Measurements from ENCODE around the gene RFC2.
"Not testable (repeated sequence)": the region's sequence is repeated elsewhere in the genome, so short reads cannot be mapped to it uniquely, and the experiment has no call there.

RFC2 gene

DNA sequence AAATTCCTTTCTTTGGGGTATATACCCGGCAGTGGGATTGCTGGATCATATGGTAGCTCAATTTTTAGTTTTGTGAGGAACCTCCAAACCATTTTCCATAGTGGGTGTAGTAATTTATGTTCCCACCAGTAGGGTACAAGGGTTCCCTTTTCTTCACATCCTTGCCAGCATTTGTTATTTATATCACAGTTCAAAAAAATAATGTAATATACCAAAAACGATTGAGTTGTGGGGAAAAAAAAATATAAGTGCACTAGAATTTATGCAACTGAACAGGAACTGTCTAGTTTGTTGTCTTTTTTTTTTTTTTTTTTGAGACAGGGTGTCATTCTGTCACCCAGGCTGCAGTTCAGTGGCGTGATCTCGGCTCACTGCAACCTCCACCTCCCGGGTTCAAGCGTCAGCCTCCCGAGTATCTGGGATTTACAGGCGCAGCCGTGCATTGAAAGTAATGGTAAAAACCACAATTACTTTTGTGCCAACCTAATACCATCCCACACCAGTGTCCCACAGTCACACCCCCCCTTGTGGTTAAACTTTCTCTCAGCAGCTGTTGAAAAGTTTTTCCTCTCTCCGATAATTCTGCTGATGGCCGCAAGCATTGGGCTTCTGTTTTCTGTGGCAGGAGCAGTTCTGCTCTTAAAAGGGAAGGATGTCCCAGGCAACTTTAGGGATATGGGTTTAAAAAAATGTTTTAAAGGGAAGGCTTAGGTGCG is 51.2 kb downstream of the RFC2 start:
- Mint-ChIP-seq H3K27me3 (ENCODE audit: low read depth) (no peaks in the 10 kb centered on the region), H3K27ac (no peak overlapping the region), H3K36me3 (ENCODE audit: low read depth) (no peaks in the 10 kb centered on the region), H3K9me3 (no peaks in the 10 kb centered on the region), H3K4me1 (ENCODE audit: low read depth) (peaks cover 12% of the 10 kb centered on the region), H3K4me3 (no peak overlapping the region)

DNA sequence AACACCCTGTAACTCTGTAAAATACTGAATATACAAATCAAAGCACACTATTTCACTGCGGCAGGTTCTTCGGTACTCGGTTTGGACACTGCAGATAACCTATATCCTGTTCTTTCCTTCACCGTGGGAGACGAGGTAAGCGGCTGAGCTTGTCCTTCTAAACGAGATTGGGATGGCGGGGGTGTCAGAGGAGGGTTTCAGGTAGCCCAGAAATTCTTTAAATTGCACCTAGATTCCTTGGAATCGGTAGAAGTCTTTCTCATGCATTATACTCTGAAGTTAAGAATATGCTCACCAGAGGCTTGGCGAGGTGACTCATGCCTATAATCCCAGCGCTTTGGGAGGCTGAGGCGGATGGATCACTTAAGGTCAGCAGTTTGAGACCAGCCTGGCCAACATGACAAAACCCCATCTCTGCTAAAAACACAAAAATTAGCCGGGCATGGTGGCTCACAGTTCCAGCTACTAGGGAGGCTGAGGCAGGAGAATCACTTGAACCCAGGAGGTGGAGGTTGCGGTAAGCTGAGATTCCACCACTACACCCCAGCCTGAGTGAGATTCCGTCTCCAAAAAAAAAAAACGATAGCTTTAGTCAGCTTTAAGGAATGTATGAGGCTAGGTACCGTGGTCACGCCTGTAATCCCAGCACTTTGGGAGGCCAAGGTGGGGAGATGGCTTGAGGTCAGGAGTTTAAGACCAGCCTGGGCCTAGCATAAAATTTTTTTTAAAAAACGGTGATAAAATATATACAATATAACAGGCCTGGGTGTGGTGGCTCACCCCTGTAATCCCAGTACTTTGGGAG is 54.4 kb downstream of the RFC2 start:
- no peak overlapping the region for H3K27ac Mint-ChIP-seq
- no peaks in the 10 kb centered on the region for H3K9me3 Mint-ChIP-seq
- no peaks in the 10 kb centered on the region for H3K27me3 Mint-ChIP-seq (ENCODE audit: low read depth)
- no peak overlapping the region for H3K4me3 Mint-ChIP-seq
- peaks cover 18% of the 10 kb centered on the region for H3K36me3 Mint-ChIP-seq (ENCODE audit: low read depth)
- H3K4me1 Mint-ChIP-seq (ENCODE audit: low read depth): peaks cover 10% of the 10 kb centered on the region

GRCh38 chr7:74197449-74198124 is 56.6 kb downstream of the RFC2 start:
- no peak overlapping the region for H3K27ac Mint-ChIP-seq
- H3K36me3 Mint-ChIP-seq (ENCODE audit: low read depth): peaks cover 37% of the 10 kb centered on the region
- no peaks in the 10 kb centered on the region for H3K9me3 Mint-ChIP-seq
- H3K4me3 Mint-ChIP-seq: no peak overlapping the region
- peaks cover 6% of the 10 kb centered on the region for H3K4me1 Mint-ChIP-seq (ENCODE audit: low read depth)
- no peaks in the 10 kb centered on the region for H3K27me3 Mint-ChIP-seq (ENCODE audit: low read depth)

- H3K4me1 Mint-ChIP-seq (ENCODE audit: low read depth); H3K4me3 Mint-ChIP-seq; H3K27me3 Mint-ChIP-seq (ENCODE audit: low read depth); H3K27ac Mint-ChIP-seq; H3K9me3 Mint-ChIP-seq: not testable (repeated sequence)
- H3K36me3 Mint-ChIP-seq (ENCODE audit: low read depth): peaks cover 38% of the 10 kb centered on the region
Observed at GRCh38 chr7:74195968-74196654, 58.1 kb downstream of the RFC2 start.

GRCh38 chr7:74195139-74195860 is 58.9 kb downstream of the RFC2 start:
- H3K9me3 Mint-ChIP-seq; H3K27me3 Mint-ChIP-seq (ENCODE audit: low read depth); H3K4me1 Mint-ChIP-seq (ENCODE audit: low read depth); H3K4me3 Mint-ChIP-seq: not testable (repeated sequence)
- H3K36me3 Mint-ChIP-seq (ENCODE audit: low read depth): peaks cover 41% of the 10 kb centered on the region
- peak overlapping the region; percentile 41 for H3K27ac Mint-ChIP-seq

DNA sequence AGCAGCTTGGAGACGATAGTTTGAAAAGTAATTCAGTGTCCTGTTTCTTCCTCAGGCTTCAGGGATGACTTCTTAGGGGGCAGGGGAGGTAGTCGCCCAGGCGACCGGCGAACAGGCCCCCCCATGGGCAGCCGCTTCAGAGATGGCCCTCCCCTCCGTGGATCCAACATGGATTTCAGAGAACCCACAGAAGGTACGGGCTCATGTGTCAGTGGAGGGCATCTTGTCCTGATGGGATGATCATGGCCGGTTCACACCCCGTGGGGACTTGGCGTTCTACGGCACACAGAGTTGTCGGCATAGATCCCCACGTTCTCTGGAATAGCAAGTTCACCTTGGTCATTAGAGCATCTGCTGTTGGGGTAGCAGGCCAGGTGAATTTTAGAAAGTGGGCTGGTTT is 59.5 kb downstream of the RFC2 start:
- Mint-ChIP-seq H3K4me3 (no peak overlapping the region), H3K9me3 (no peaks in the 10 kb centered on the region), H3K4me1 (ENCODE audit: low read depth) (peaks cover 6% of the 10 kb centered on the region), H3K36me3 (ENCODE audit: low read depth) (peaks cover 45% of the 10 kb centered on the region), H3K27me3 (ENCODE audit: low read depth) (no peaks in the 10 kb centered on the region), H3K27ac (no peak overlapping the region)

- no peaks in the 10 kb centered on the region for H3K27me3 Mint-ChIP-seq (ENCODE audit: low read depth)
- peaks cover 6% of the 10 kb centered on the region for H3K4me1 Mint-ChIP-seq (ENCODE audit: low read depth)
- H3K27ac Mint-ChIP-seq: no peak overlapping the region
- no peaks in the 10 kb centered on the region for H3K9me3 Mint-ChIP-seq
- H3K36me3 Mint-ChIP-seq (ENCODE audit: low read depth): peaks cover 53% of the 10 kb centered on the region
- no peak overlapping the region for H3K4me3 Mint-ChIP-seq
Observed at GRCh38 chr7:74193913-74194312, 60.3 kb downstream of the RFC2 start.

GRCh38 chr7:74193054-74193453 is 61.1 kb downstream of the RFC2 start:
- Mint-ChIP-seq H3K4me1 (ENCODE audit: low read depth) (peaks cover 6% of the 10 kb centered on the region), H3K9me3 (no peaks in the 10 kb centered on the region), H3K4me3 (no peak overlapping the region), H3K27ac (no peak overlapping the region), H3K27me3 (ENCODE audit: low read depth) (no peaks in the 10 kb centered on the region), H3K36me3 (ENCODE audit: low read depth) (peaks cover 61% of the 10 kb centered on the region)

GRCh38 chr7:74191231-74191630 is 63.0 kb downstream of the RFC2 start:
- H3K9me3 Mint-ChIP-seq: no peaks in the 10 kb centered on the region
- no peaks in the 10 kb centered on the region for H3K27me3 Mint-ChIP-seq (ENCODE audit: low read depth)
- H3K27ac Mint-ChIP-seq: no peak overlapping the region
- H3K4me3 Mint-ChIP-seq: no peak overlapping the region
- H3K4me1 Mint-ChIP-seq (ENCODE audit: low read depth): peaks cover 13% of the 10 kb centered on the region
- peaks cover 62% of the 10 kb centered on the region for H3K36me3 Mint-ChIP-seq (ENCODE audit: low read depth)

GRCh38 chr7:74190259-74190658 is 63.9 kb downstream of the RFC2 start:
- peaks cover 55% of the 10 kb centered on the region for H3K36me3 Mint-ChIP-seq (ENCODE audit: low read depth)
- H3K9me3 Mint-ChIP-seq: no peaks in the 10 kb centered on the region
- H3K27me3 Mint-ChIP-seq (ENCODE audit: low read depth): no peaks in the 10 kb centered on the region
- no peak overlapping the region for H3K4me3 Mint-ChIP-seq
- peaks cover 16% of the 10 kb centered on the region for H3K4me1 Mint-ChIP-seq (ENCODE audit: low read depth)
- no peak overlapping the region for H3K27ac Mint-ChIP-seq

DNA sequence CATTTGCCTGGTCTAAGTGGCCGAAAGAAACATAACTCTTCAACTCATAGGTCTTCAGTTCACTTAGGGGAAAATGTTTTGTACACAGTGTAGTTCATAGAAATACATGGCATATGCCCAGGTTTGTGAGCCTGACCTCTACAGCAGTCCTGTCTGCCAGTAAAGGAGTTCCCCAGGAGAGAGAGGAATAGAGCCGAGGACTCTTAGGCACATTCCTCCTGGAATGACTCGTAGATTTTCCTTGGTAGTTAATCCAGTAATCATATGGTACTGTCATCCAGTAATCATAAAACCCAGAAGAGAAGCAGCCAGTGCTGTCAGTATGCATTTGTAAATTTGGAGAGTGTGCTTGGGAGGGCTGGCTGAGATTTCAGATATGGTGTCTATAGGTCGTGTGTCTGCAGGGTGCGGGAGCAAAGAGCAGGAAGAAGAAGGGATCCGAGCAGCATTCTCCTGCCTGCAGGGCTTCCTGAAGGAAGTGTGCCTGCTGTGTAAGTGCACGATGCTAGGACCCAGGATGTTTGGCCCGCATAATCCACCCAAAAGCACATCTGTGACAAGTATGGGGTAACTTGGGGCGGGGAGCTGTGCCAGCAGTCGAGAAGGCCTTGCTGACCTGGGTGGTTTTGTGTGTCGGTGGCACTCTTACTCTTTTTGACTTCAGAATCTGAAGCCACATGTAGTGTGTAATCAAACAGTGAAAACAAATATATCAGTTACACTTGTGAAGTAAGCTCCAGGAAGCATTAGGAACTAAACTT is 66.1 kb downstream of the RFC2 start:
- Mint-ChIP-seq H3K4me3 (no peak overlapping the region), H3K4me1 (ENCODE audit: low read depth) (peaks cover 28% of the 10 kb centered on the region), H3K27me3 (ENCODE audit: low read depth) (no peaks in the 10 kb centered on the region), H3K36me3 (ENCODE audit: low read depth) (peaks cover 36% of the 10 kb centered on the region), H3K27ac (no peak overlapping the region), H3K9me3 (no peaks in the 10 kb centered on the region)

DNA sequence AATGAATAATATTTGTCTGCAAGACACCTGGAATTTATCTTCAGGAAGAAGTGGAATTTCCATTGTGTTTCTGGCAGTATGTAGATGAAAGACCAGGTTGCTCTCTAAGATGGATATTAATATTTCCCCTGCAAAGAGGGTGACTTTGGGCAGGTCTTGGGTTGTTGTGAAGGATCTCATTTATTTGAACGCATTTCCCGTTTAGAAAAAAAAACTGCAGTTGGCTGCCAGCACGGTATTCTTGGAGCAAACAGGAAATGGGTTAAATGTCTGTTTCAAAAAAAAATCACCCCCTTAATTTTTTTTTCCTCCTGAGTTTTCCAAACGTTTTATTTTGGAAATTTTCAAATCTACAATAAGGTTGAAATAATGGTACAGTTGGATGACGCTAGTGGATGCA is 68.6 kb downstream of the RFC2 start:
- Mint-ChIP-seq H3K36me3 (ENCODE audit: low read depth) (peaks cover 37% of the 10 kb centered on the region), H3K27me3 (ENCODE audit: low read depth) (no peaks in the 10 kb centered on the region), H3K4me1 (ENCODE audit: low read depth) (peaks cover 41% of the 10 kb centered on the region), H3K4me3 (no peak overlapping the region), H3K27ac (no peak overlapping the region), H3K9me3 (no peaks in the 10 kb centered on the region)

DNA sequence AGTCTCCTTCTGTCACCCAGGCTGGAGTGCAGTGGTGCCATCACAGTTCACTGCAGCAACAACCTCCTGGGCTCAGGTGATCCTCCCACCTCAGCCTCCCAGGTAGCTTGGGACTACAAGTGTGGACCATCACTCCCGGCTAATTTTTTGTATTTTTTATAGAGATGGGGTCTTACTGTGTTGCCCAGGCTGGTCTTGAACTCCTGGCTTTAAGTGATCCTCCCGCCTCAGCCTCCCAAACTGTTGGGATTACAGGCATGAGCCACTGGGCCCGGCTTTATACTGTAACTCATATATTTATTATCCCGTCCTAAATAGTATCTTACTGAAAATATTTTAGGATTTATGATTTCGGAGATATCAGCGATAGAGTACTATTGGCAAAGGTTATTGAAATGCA is 69.2 kb downstream of the RFC2 start:
- H3K4me1 Mint-ChIP-seq (ENCODE audit: low read depth): peaks cover 44% of the 10 kb centered on the region
- H3K27ac Mint-ChIP-seq: no peak overlapping the region
- H3K36me3 Mint-ChIP-seq (ENCODE audit: low read depth): peaks cover 31% of the 10 kb centered on the region
- H3K4me3 Mint-ChIP-seq: no peak overlapping the region
- no peaks in the 10 kb centered on the region for H3K27me3 Mint-ChIP-seq (ENCODE audit: low read depth)
- no peaks in the 10 kb centered on the region for H3K9me3 Mint-ChIP-seq

All from T-helper 1 cell treated with Interleukin-12 subunit alpha and Interleukin-12 subunit beta and Interleukin-4 antibody, amounts not matched to agents 30 μg/mL and 1 μg/mL, for 36 hours (primary cell).